C4-2B (cell line): Measurements from ENCODE around the gene OSGIN1.

Source experiments
- H3K27ac ChIP-seq: fragments of 450-650 bp; 2 replicates; pipeline ENCODE4 v1.5.1; 2017
- CTCF ChIP-seq: fragments of 450-650 bp; conservative IDR thresholded peaks from 2 replicates; pipeline ENCODE4 v1.5.1; 2017; ENCODE audit warnings: mild to moderate bottlenecking
- ZFX ChIP-seq: fragments of 450-650 bp; IDR thresholded peaks from 2 replicates; pipeline ENCODE4 v1.6.1; 2017

OSGIN1 gene

GRCh38 chr16:84004442-84004841 is 51.4 kb downstream of the OSGIN1 start:
- TF ChIP-seq CTCF (no peak), ZFX (no peak)
- H3K27ac ChIP-seq: no peak overlapping the region

- TF ChIP-seq CTCF (no peak), ZFX (no peak)
- H3K27ac ChIP-seq: no peak overlapping the region
These were observed 52.4 kb downstream of the OSGIN1 start for GRCh38 chr16:84005391-84005790.

GRCh38 chr16:84007520-84007919 is 54.5 kb downstream of the OSGIN1 start:
- H3K27ac ChIP-seq: no peak overlapping the region
- TF ChIP-seq ZFX (no peak), CTCF (no peak)

- H3K27ac ChIP-seq: no peak overlapping the region
- TF ChIP-seq CTCF (no peak), ZFX (no peak)
These were observed 54.9 kb downstream of the OSGIN1 start for GRCh38 chr16:84007965-84008364.

GRCh38 chr16:84009282-84009681 is 56.2 kb downstream of the OSGIN1 start:
- TF ChIP-seq CTCF: no peak
- no peak for TF ChIP-seq ZFX
- no peak overlapping the region for H3K27ac ChIP-seq

- no peak overlapping the region; the same call in 1 of the 2 replicates for H3K27ac ChIP-seq
- TF ChIP-seq ZFX: no peak
- TF ChIP-seq CTCF: no peak
These were observed 60.9 kb downstream of the OSGIN1 start for GRCh38 chr16:84013787-84014569.

- TF ChIP-seq ZFX: no peak
- no peak for TF ChIP-seq CTCF
- H3K27ac ChIP-seq: no peak overlapping the region
These were observed 61.7 kb downstream of the OSGIN1 start for GRCh38 chr16:84014570-84015327.
